Measurements from ENCODE around the gene SPATA2. TPM values are rescaled to one million over a fixed set of nuclear protein-coding genes. Genes with fewer than 3 reads are reported as not detected.
A peak's percentile ranks its signal among the peaks of the same experiment; 100 is the strongest.

Gene SPATA2
- total and polyA plus RNA-seq, 2 of the 13 experiments (the other 11 are each of a cell fraction or from before 2014, with no cell fraction given): 3.2 to 8.7 TPM

GRCh38 chr20:49928411-49929141 is 13.2 kb upstream of the SPATA2 start (continued):
- peak; percentile 54; the same call in 1 of the 2 replicates for TF ChIP-seq YEATS2 (CRISPR knock-in tag; IDR thresholded peaks at IDR 0.05; ENCODE audit: borderline replicate concordance)
- TF ChIP-seq KLF11 (CRISPR knock-in tag; IDR thresholded peaks at IDR 0.05): peak; percentile 30; the same call in 1 of the 2 replicates
- TF ChIP-seq KMT2A (CRISPR knock-in tag; IDR thresholded peaks at IDR 0.05): 0 out of 2 replicates have a peak, but pooled peaks have one; percentile 59
- TF ChIP-seq ZNF331 (CRISPR knock-in tag; IDR thresholded peaks at IDR 0.05): peak; percentile 76; the same call in 1 of the 2 replicates
- TF ChIP-seq SOX13 (IDR thresholded peaks at IDR 0.05): no peak
- TF ChIP-seq SOX13 (CRISPR knock-in tag; conservative IDR thresholded peaks at IDR 0.05 in 1 of 2, IDR thresholded peaks at IDR 0.05 in 1 of 2): peak in 1 of 2 experiments; percentile 50; a peak in 3 of 4 replicates
- TF ChIP-seq ZNF891 (CRISPR knock-in tag; IDR thresholded peaks at IDR 0.05): peak; percentile 52; the same call in 1 of the 2 replicates
- no peak for TF ChIP-seq NFATC3 (CRISPR knock-in tag; IDR thresholded peaks at IDR 0.05)
- TF ChIP-seq HNF4A (CRISPR knock-in tag; IDR thresholded peaks at IDR 0.05): no peak
- TF ChIP-seq ZUFSP (CRISPR knock-in tag; IDR thresholded peaks at IDR 0.05; ENCODE audit: borderline replicate concordance): no peak
- peak; percentile 40; the same call in 1 of the 2 replicates for TF ChIP-seq FOSL2 (CRISPR knock-in tag; IDR thresholded peaks at IDR 0.05)
- no peak for TF ChIP-seq USF2 (IDR thresholded peaks at IDR 0.05; ENCODE audit: low read depth, low read length)
- TF ChIP-seq USF2 (CRISPR knock-in tag; IDR thresholded peaks at IDR 0.05; ENCODE audit: borderline replicate concordance): no peak
- TF ChIP-seq HMGXB4 (CRISPR knock-in tag; IDR thresholded peaks at IDR 0.05; ENCODE audit: borderline replicate concordance in 1 of 2, low read depth in 1 of 2): peak in 1 of 2 experiments; percentile 91; a peak in 3 of 4 replicates
- TF ChIP-seq ZBTB4 (CRISPR knock-in tag; IDR thresholded peaks at IDR 0.05; ENCODE audit: borderline replicate concordance): peak; percentile 48; the same call in 1 of the 2 replicates
- peak; percentile 66 for TF ChIP-seq TEAD3 (CRISPR knock-in tag; optimal IDR thresholded peaks at IDR 0.05; ENCODE audit: borderline replicate concordance)
- TF ChIP-seq DDIT3 (CRISPR knock-in tag; IDR thresholded peaks at IDR 0.05): no peak
- 0 out of 2 replicates have a peak, but pooled peaks have one; percentile 42 for TF ChIP-seq MIER3 (CRISPR knock-in tag; IDR thresholded peaks at IDR 0.05; ENCODE audit: borderline replicate concordance)

Measured in HepG2 (cell line).